IMR-90 (cell line): Measurements from ENCODE around the gene CLEC3B. TPM values are rescaled to one million over a fixed set of nuclear protein-coding genes. Genes with fewer than 3 reads are reported as not detected.

Source experiments
- ATAC-seq: fragments of 200-7000 bp; cut with Tn5 transposase; 2 replicates; pipeline ENCODE4 v1.9.1; 2020; ENCODE audit warnings: low read depth, mild to moderate bottlenecking, moderate library complexity
- BruUV-seq: library from RNA; stranded (reverse); fragments of 400-500 nt; replicated peaks from 2 replicates; lab custom pipeline; 2021; lab: Mats Ljungman, UMichigan
- CTCF ChIA-PET: fragments of 300-600 bp; formaldehyde crosslinking; extraction: SDS; loops from one replicate; lab custom pipeline; 2021; ENCODE audit warnings: antibody characterized with exemption; lab: Yijun Ruan, JAX
- POLR2A ChIA-PET: fragments of 300-600 bp; sonication (Branson Sonifier 250); formaldehyde crosslinking; loops from one replicate; lab custom pipeline; 2022; ENCODE audit warnings: antibody characterized with exemption; ENCODE audit not compliant: unreplicated experiment; lab: Charles Lee
- DNase-seq: peaks from one replicate; pipeline ENCODE4 v3.0.0; 2013
- H2AFZ ChIP-seq: replicated peaks from 2 replicates; pipeline ENCODE3; 2013; ENCODE audit warnings: low read length, mild to moderate bottlenecking; ENCODE audit not compliant: poor library complexity
- H2AK5ac ChIP-seq: 2 replicates; pipeline ENCODE4 v1.6.1; 2013; ENCODE audit warnings: low read depth, low read length, inconsistent platforms
- H2AK9ac ChIP-seq: replicated peaks from 2 replicates; pipeline ENCODE3; 2013; ENCODE audit warnings: mild to moderate bottlenecking, low read depth, low read length, moderate library complexity; ENCODE audit not compliant: poor library complexity
- H2BK120ac ChIP-seq: 2 replicates; pipeline ENCODE4 v1.6.1; 2013; ENCODE audit warnings: low read depth, low read length, inconsistent platforms
- H2BK15ac ChIP-seq: 3 replicates; pipeline ENCODE4 v1.6.1; 2013; ENCODE audit warnings: low read depth, low read length, inconsistent platforms
- H2BK20ac ChIP-seq: 2 replicates; pipeline ENCODE4 v1.6.1; 2013; ENCODE audit warnings: low read depth, mild to moderate bottlenecking, inconsistent platforms, low read length, moderate library complexity
- H2BK5ac ChIP-seq: 2 replicates; pipeline ENCODE4 v1.6.1; 2013; ENCODE audit warnings: mild to moderate bottlenecking, low read depth, low read length, inconsistent platforms; ENCODE audit not compliant: poor library complexity, severe bottlenecking
- H3K14ac ChIP-seq: replicated peaks from 2 replicates; pipeline ENCODE4 v1.6.1; 2013; ENCODE audit warnings: low read depth, low read length, inconsistent platforms
- H3K18ac ChIP-seq: 2 replicates; pipeline ENCODE4 v1.6.1; 2013; ENCODE audit warnings: low read depth, low read length, control low read depth
- H3K23ac ChIP-seq: 2 replicates; pipeline ENCODE4 v1.6.1; 2013; ENCODE audit warnings: low read depth, low read length, inconsistent platforms
- H3K27ac ChIP-seq: 2 replicates; pipeline ENCODE4 v1.5.1; 2013; ENCODE audit warnings: mild to moderate bottlenecking, control low read depth, low read length; ENCODE audit not compliant: insufficient read depth
- H3K27me3 ChIP-seq: 2 replicates; pipeline ENCODE4 v1.6.1; 2013; ENCODE audit warnings: low read length; ENCODE audit not compliant: control insufficient read depth, insufficient read depth
- H3K36me3 ChIP-seq: 2 replicates; pipeline ENCODE4 v1.6.1; 2013; ENCODE audit warnings: low read length, mixed read lengths; ENCODE audit not compliant: control insufficient read depth, insufficient read depth
- H3K4ac ChIP-seq: 2 replicates; pipeline ENCODE4 v1.6.1; 2013; ENCODE audit warnings: low read depth, low read length, inconsistent platforms
- H3K4me1 ChIP-seq: 2 replicates; pipeline ENCODE4 v1.6.1; 2013; ENCODE audit warnings: low read length, mixed read lengths; ENCODE audit not compliant: control insufficient read depth, insufficient read depth
- H3K4me2 ChIP-seq: 2 replicates; pipeline ENCODE4 v1.6.1; 2013; ENCODE audit warnings: low read depth, mild to moderate bottlenecking, control low read depth, low read length, moderate library complexity
- H3K4me3 ChIP-seq: 2 replicates; pipeline ENCODE4 v1.5.1; 2013; ENCODE audit warnings: low read depth, mild to moderate bottlenecking, control low read depth, low read length, moderate library complexity; ENCODE audit not compliant: insufficient read depth
- H3K56ac ChIP-seq: 2 replicates; pipeline ENCODE4 v1.6.1; 2013; ENCODE audit warnings: low read length, inconsistent platforms; ENCODE audit not compliant: insufficient read depth; ENCODE audit errors: extremely low read depth
- H3K79me1 ChIP-seq, 2 experiments: 2 replicates each; pipeline ENCODE4 v1.6.1; 2013; ENCODE audit warnings: low read length in 2 of 2, inconsistent platforms in 1 of 2, low read depth in 1 of 2
- H3K9ac ChIP-seq: 2 replicates; pipeline ENCODE4 v1.6.1; 2013; ENCODE audit warnings: low read depth, low read length, control low read depth
- H3K9me1 ChIP-seq: 2 replicates; pipeline ENCODE4 v1.6.1; 2013; ENCODE audit warnings: low read length, inconsistent platforms; ENCODE audit not compliant: insufficient read depth
- H3K9me3 ChIP-seq: 2 replicates; pipeline ENCODE4 v1.6.1; 2013; ENCODE audit warnings: low read length; ENCODE audit not compliant: control insufficient read depth, insufficient read depth
- H4K20me1 ChIP-seq: 2 replicates; pipeline ENCODE4 v1.6.1; 2013; ENCODE audit warnings: low read length, inconsistent platforms; ENCODE audit not compliant: insufficient read depth
- H4K5ac ChIP-seq: 2 replicates; pipeline ENCODE4 v1.6.1; 2013; ENCODE audit warnings: mild to moderate bottlenecking, low read depth, low read length, control low read depth
- H4K8ac ChIP-seq, 2 experiments: 2 replicates each; pipeline ENCODE4 v1.6.1; 2013; ENCODE audit warnings: low read depth in 2 of 2, low read length in 2 of 2, control low read depth in 1 of 2, inconsistent platforms in 1 of 2
- H4K91ac ChIP-seq: 2 replicates; pipeline ENCODE4 v1.6.1; 2013; ENCODE audit warnings: low read depth, low read length, inconsistent platforms; ENCODE audit not compliant: insufficient read depth
- BHLHE40 ChIP-seq: fragments of 150-350 bp; IDR thresholded peaks from 2 replicates; pipeline ENCODE4 v1.6.1; 2016; ENCODE audit warnings: mild to moderate bottlenecking, low read depth, low read length
- CEBPB ChIP-seq: IDR thresholded peaks from 2 replicates; pipeline ENCODE4 v1.6.1; 2012; ENCODE audit warnings: low read depth, low read length, improper control_type of control experiment
- CHD1 ChIP-seq: IDR thresholded peaks from 2 replicates; pipeline ENCODE4 v1.6.1; 2012; ENCODE audit warnings: low read depth, low read length, improper control_type of control experiment
- FOS ChIP-seq: fragments of 150-350 bp; IDR thresholded peaks from 2 replicates; pipeline ENCODE4 v1.6.1; 2016; ENCODE audit warnings: low read depth, low read length
- MAFK ChIP-seq: IDR thresholded peaks from 2 replicates; pipeline ENCODE4 v1.6.1; 2012; ENCODE audit warnings: low read depth, low read length, improper control_type of control experiment
- MAZ ChIP-seq: IDR thresholded peaks from 2 replicates; pipeline ENCODE4 v1.6.1; 2012; ENCODE audit warnings: low read depth, mild to moderate bottlenecking, low read length, improper control_type of control experiment, moderate library complexity, borderline replicate concordance
- MXI1 ChIP-seq: IDR thresholded peaks from 2 replicates; pipeline ENCODE4 v1.6.1; 2012; ENCODE audit warnings: low read depth, mild to moderate bottlenecking, low read length, moderate library complexity, borderline replicate concordance
- NFE2L2 ChIP-seq: fragments of 150-350 bp; IDR thresholded peaks from 2 replicates; pipeline ENCODE4 v1.6.1; 2016; ENCODE audit warnings: low read depth, mild to moderate bottlenecking, low read length
- POLR2A ChIP-seq: IDR thresholded peaks from 2 replicates; pipeline ENCODE4 v1.6.1; 2012; ENCODE audit warnings: mild to moderate bottlenecking, low read depth, low read length
- RAD21 ChIP-seq: IDR thresholded peaks from 2 replicates; pipeline ENCODE4 v1.6.1; 2012; ENCODE audit warnings: low read length, improper control_type of control experiment
- RCOR1 ChIP-seq: IDR thresholded peaks from 2 replicates; pipeline ENCODE4 v1.6.1; 2012; ENCODE audit warnings: mild to moderate bottlenecking, low read length, improper control_type of control experiment; ENCODE audit not compliant: insufficient replicate concordance
- RFX5 ChIP-seq: IDR thresholded peaks from 2 replicates; pipeline ENCODE4 v1.8.0; 2012; ENCODE audit warnings: low read depth, mild to moderate bottlenecking, low read length, moderate library complexity
- SMC3 ChIP-seq: fragments of 150-350 bp; IDR thresholded peaks from 2 replicates; pipeline ENCODE4 v1.6.1; 2016; ENCODE audit warnings: low read depth, mild to moderate bottlenecking, antibody characterized with exemption, low read length, moderate library complexity
- WGBS, 2 experiments: methylation state at CpG; one replicate each; pipeline versions ENCODE4 v1.1.5 to v1.1.7; 2013; ENCODE audit warnings: missing lambda C conversion rate in 2 of 2; ENCODE audit not compliant: insufficient read length in 1 of 2; ENCODE audit errors: extremely low coverage in 2 of 2; 5-methylcytosine and 5-hydroxymethylcytosine counted together
- dilution Hi-C: fragments of 300-500 bp; cut with HindIII; formaldehyde crosslinking; loops from one replicate; pipeline ENCODE4 v1.14.3; 2018; ENCODE audit warnings: low sequenced_read_pairs; ENCODE audit not compliant: unreplicated experiment
- in situ Hi-C: fragments of 300-500 bp; cut with MboI; formaldehyde crosslinking; loops from 3 replicates; pipeline ENCODE4 v1.14.3; 2019; ENCODE audit warnings: low sequenced_read_pairs, inconsistent platforms, mixed read lengths
- intact Hi-C: fragments of 100-400 bp; cut with micrococcal nuclease; formaldehyde crosslinking; loops from 2 replicates; pipeline ENCODE4 v1.10.0; 2022
- polyA plus RNA-seq, 3 experiments: library from polyadenylated mRNA; depleted of rRNA; stranded (reverse); fragments of >200 nt; gene quantifications; 2 replicates each; pipeline ENCODE4 v1.2.3, GENCODE V29; 2012; ENCODE audit warnings: low replicate concordance in 1 of 3
- total RNA-seq: library from RNA; depleted of rRNA; stranded (reverse); fragments of >200 nt; gene quantifications from 2 replicates; pipeline ENCODE4 v1.2.3, GENCODE V29; 2012
- TF ChIP-seq, protein P1 (sequence below): conservative IDR thresholded peaks from 2 replicates; pipeline ENCODE4 v1.5.1; 2012; ENCODE audit warnings: mild to moderate bottlenecking, low read depth, low read length, improper control_type of control experiment
- TF ChIP-seq, protein P2 (sequence below): fragments of 150-350 bp; IDR thresholded peaks from 2 replicates; pipeline ENCODE4 v1.6.1; 2016; ENCODE audit warnings: low read depth, mild to moderate bottlenecking, low read length, moderate library complexity, borderline replicate concordance
- TF ChIP-seq, protein P3 (sequence below): fragments of 150-350 bp; IDR thresholded peaks from 2 replicates; pipeline ENCODE4 v1.6.1; 2017; ENCODE audit warnings: mild to moderate bottlenecking, antibody characterized with exemption, low read length, low read depth

CLEC3B gene
- total and polyA plus RNA-seq, 2 of the 4 experiments (the other 2 are of a cell fraction): 3.6 to 13.2 TPM

DNA sequence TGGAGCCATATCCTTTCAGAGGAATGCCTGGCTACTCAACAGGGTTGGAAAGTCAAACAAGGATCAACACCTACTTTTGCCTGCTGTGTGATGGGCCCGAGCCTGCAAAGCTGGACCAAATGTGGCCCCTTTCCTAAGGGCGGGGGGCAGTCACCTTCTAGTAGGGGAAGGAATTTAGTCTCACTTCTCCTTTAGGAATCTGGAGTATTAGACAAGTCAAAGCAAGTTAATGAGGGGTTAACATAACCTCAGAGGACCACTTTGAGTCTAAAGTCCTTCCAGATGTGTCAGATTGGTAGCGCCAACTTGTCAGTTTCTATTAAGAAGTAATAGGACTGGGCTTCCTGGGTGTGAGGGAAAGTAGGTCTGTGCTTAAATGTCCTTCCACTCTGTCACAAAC is 43.3 kb upstream of the CLEC3B start:
- DNase-seq (no peak), ATAC-seq (no peak)
- dilution Hi-C loops: no loop called here
- no peaks in the 10 kb centered on the region for H3K9me3 ChIP-seq
- no peak overlapping the region for H3K18ac ChIP-seq
- no peaks in the 10 kb centered on the region for H3K36me3 ChIP-seq
- H2BK15ac ChIP-seq: no peak overlapping the region
- H2BK20ac ChIP-seq: no peak overlapping the region
- H2AK9ac ChIP-seq: no peak overlapping the region
- no TSS peak for BruUV-seq
- CTCF ChIA-PET: no interaction called here
- no peak overlapping the region for H4K8ac ChIP-seq
- no peak overlapping the region for H4K91ac ChIP-seq
- no peak overlapping the region for H4K5ac ChIP-seq
- H4K20me1 ChIP-seq: peaks cover 42% of the 10 kb centered on the region
- no CpG with 5 or more reads among the region's 3 CpGs for WGBS, 2 experiments
- H3K4me3 ChIP-seq: no peak overlapping the region
- in situ Hi-C loops: no loop called here
- H3K9ac ChIP-seq: no peak overlapping the region
- no peak overlapping the region for H3K4me2 ChIP-seq
- no peak overlapping the region for H2BK5ac ChIP-seq
- H3K79me1 ChIP-seq: peaks cover 53 to 70% of the 10 kb centered on the region in 2 experiments
- H3K27me3 ChIP-seq: no peaks in the 10 kb centered on the region
- H3K56ac ChIP-seq: no peak overlapping the region
- H2BK120ac ChIP-seq: no peak overlapping the region
- H2AFZ ChIP-seq: no peak overlapping the region
- no peak overlapping the region for H3K23ac ChIP-seq
- POLR2A ChIA-PET: no interaction called here
- TF ChIP-seq MAFK: no peak
- no peak for TF ChIP-seq FOS
- TF ChIP-seq NFE2L2: no peak
- TF ChIP-seq, protein P1, sequence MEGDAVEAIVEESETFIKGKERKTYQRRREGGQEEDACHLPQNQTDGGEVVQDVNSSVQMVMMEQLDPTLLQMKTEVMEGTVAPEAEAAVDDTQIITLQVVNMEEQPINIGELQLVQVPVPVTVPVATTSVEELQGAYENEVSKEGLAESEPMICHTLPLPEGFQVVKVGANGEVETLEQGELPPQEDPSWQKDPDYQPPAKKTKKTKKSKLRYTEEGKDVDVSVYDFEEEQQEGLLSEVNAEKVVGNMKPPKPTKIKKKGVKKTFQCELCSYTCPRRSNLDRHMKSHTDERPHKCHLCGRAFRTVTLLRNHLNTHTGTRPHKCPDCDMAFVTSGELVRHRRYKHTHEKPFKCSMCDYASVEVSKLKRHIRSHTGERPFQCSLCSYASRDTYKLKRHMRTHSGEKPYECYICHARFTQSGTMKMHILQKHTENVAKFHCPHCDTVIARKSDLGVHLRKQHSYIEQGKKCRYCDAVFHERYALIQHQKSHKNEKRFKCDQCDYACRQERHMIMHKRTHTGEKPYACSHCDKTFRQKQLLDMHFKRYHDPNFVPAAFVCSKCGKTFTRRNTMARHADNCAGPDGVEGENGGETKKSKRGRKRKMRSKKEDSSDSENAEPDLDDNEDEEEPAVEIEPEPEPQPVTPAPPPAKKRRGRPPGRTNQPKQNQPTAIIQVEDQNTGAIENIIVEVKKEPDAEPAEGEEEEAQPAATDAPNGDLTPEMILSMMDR: no peak
- no peak for TF ChIP-seq SMC3
- TF ChIP-seq MXI1: no peak
- TF ChIP-seq, protein P2, sequence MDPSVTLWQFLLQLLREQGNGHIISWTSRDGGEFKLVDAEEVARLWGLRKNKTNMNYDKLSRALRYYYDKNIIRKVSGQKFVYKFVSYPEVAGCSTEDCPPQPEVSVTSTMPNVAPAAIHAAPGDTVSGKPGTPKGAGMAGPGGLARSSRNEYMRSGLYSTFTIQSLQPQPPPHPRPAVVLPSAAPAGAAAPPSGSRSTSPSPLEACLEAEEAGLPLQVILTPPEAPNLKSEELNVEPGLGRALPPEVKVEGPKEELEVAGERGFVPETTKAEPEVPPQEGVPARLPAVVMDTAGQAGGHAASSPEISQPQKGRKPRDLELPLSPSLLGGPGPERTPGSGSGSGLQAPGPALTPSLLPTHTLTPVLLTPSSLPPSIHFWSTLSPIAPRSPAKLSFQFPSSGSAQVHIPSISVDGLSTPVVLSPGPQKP: no peak
- no peak for TF ChIP-seq POLR2A
- TF ChIP-seq RCOR1: no peak
- TF ChIP-seq, protein P3, sequence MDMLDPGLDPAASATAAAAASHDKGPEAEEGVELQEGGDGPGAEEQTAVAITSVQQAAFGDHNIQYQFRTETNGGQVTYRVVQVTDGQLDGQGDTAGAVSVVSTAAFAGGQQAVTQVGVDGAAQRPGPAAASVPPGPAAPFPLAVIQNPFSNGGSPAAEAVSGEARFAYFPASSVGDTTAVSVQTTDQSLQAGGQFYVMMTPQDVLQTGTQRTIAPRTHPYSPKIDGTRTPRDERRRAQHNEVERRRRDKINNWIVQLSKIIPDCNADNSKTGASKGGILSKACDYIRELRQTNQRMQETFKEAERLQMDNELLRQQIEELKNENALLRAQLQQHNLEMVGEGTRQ: no peak
- no peak for TF ChIP-seq MAZ
- TF ChIP-seq CHD1: no peak
- TF ChIP-seq RAD21: no peak
- no peak for TF ChIP-seq CEBPB
- no peak for TF ChIP-seq RFX5
- TF ChIP-seq BHLHE40: no peak
- H3K27ac ChIP-seq: no peak overlapping the region
- no peak overlapping the region for H2AK5ac ChIP-seq
- H3K4me1 ChIP-seq: no peaks in the 10 kb centered on the region
- H3K4ac ChIP-seq: no peak overlapping the region
- intact Hi-C loops: no loop called here
- peaks cover 4% of the 10 kb centered on the region; the same call in 1 of the 2 replicates for H3K9me1 ChIP-seq
- H3K14ac ChIP-seq: no peak overlapping the region
